ENCODE results near the gene DYNLL1. TPM values are rescaled to one million over a fixed set of nuclear protein-coding genes. Genes with fewer than 3 reads are reported as not detected.

The DYNLL1 gene
- total and polyA plus RNA-seq, 2 of the 13 experiments (the other 11 are each of a cell fraction or from before 2014, with no cell fraction given) = 271 to 294 TPM

GRCh38 chr12:120534203-120534702 is 38.3 kb downstream of the DYNLL1 start, which contains the start of gene RNF10 (continued):
- TF ChIP-seq BCLAF1 (IDR thresholded peaks at IDR 0.05) = no peak
- TF ChIP-seq ZNF296 (CRISPR knock-in tag; conservative IDR thresholded peaks at IDR 0.05) = no peak
- no peak for TF ChIP-seq HOXD1 (CRISPR knock-in tag; IDR thresholded peaks at IDR 0.05)
- no peak for TF ChIP-seq PCBP1 (IDR thresholded peaks at IDR 0.05; ENCODE audit: borderline replicate concordance, low read depth, low read length)
- TF ChIP-seq STAT6 (CRISPR knock-in tag; IDR thresholded peaks at IDR 0.05; ENCODE audit: borderline replicate concordance) = no peak
- TF ChIP-seq ZNF878 (CRISPR knock-in tag; IDR thresholded peaks at IDR 0.05) = no peak
- no peak for TF ChIP-seq FOXC1 (CRISPR knock-in tag; IDR thresholded peaks at IDR 0.05; ENCODE audit: borderline replicate concordance)
- no peak for TF ChIP-seq KDM1A (CRISPR knock-in tag; IDR thresholded peaks at IDR 0.05)
- no peak for TF ChIP-seq ZNF207 (IDR thresholded peaks at IDR 0.05; ENCODE audit: borderline replicate concordance)
- 0 out of 2 replicates have a peak, but pooled peaks have one; percentile 31 for TF ChIP-seq IKZF5 (CRISPR knock-in tag; IDR thresholded peaks at IDR 0.05)
- no peak for TF ChIP-seq ZNF850 (CRISPR knock-in tag; conservative IDR thresholded peaks at IDR 0.05)
- 0 out of 2 replicates have a peak, but pooled peaks have one; percentile 42 for TF ChIP-seq XBP1 (CRISPR knock-in tag; IDR thresholded peaks at IDR 0.05)
- TF ChIP-seq AHR (CRISPR knock-in tag; IDR thresholded peaks at IDR 0.05) = no peak
- no peak for TF ChIP-seq FOXA1 (IDR thresholded peaks at IDR 0.05)
- TF ChIP-seq FOXA1 (CRISPR knock-in tag; IDR thresholded peaks at IDR 0.05) = no peak
- TF ChIP-seq RCOR2 (CRISPR knock-in tag; IDR thresholded peaks at IDR 0.05) = no peak
- no peak for TF ChIP-seq SNAPC4 (CRISPR knock-in tag; IDR thresholded peaks at IDR 0.05)
- TF ChIP-seq ZKSCAN5 (CRISPR knock-in tag; IDR thresholded peaks at IDR 0.05) = no peak
